K562 (cell line): ENCODE measurements around the gene GPR153. TPM values are rescaled to one million over a fixed set of nuclear protein-coding genes. Genes with fewer than 3 reads are reported as not detected.

Experiments
- ARNT ChIP-seq, 2 experiments: fragments of 450-650 bp; IDR thresholded peaks; 2 replicates each; pipeline ENCODE4 v1.6.1; 2016; ENCODE audit warnings: mild to moderate bottlenecking in 1 of 2
- ATF7 ChIP-seq: fragments of 450-650 bp; IDR thresholded peaks from 2 replicates; pipeline ENCODE4 v1.7.1; 2014; ENCODE audit warnings: mild to moderate bottlenecking, moderate library complexity
- CEBPG ChIP-seq, 3 experiments: fragments of 200-800 bp in 1 of 3; sonication (Bioruptor generic) in 1 of 3; sonication (generic) in 1 of 3; formaldehyde crosslinking in 1 of 3; IDR thresholded peaks in 2 of 3; conservative IDR thresholded peaks in 1 of 3; 2 replicates each; pipeline versions ENCODE4 v1.6.1 to v1.8.0; 2016 to 2022; ENCODE audit warnings: missing compliant biosample characterization in 2 of 3, missing genetic modification characterization in 2 of 3, mild to moderate bottlenecking in 1 of 3, missing genetic modification reagents in 1 of 3
- CHD1 ChIP-seq: fragments of 200-600 bp; sonication (generic); IDR thresholded peaks from one replicate; pipeline ENCODE4 v1.6.1; 2012; ENCODE audit warnings: mild to moderate bottlenecking, moderate library complexity, low read length, inconsistent platforms
- GATA2 ChIP-seq: sonication (generic); formaldehyde crosslinking; IDR thresholded peaks from 2 replicates; pipeline ENCODE4 v1.4.0; 2020; ENCODE audit warnings: mild to moderate bottlenecking, missing genetic modification reagents
- HDGF ChIP-seq: fragments of 450-650 bp; IDR thresholded peaks from 2 replicates; pipeline ENCODE4 v1.6.1; 2016
- HOXB6 ChIP-seq: fragments of 250-450 bp; sonication (Bioruptor Pico); IDR thresholded peaks from 2 replicates; pipeline ENCODE4 v1.5.1; 2022; ENCODE audit warnings: mild to moderate bottlenecking, borderline replicate concordance
- IFI16 ChIP-seq: fragments of 250-450 bp; sonication (Bioruptor Pico); IDR thresholded peaks from 2 replicates; pipeline ENCODE4 v2.1.2; 2022; ENCODE audit warnings: mild to moderate bottlenecking, inconsistent platforms
- KLF1 ChIP-seq: fragments of 450-650 bp; IDR thresholded peaks from 2 replicates; pipeline ENCODE4 v1.6.1; 2016; ENCODE audit warnings: missing genetic modification characterization, missing compliant biosample characterization
- MYNN ChIP-seq, 2 experiments: sonication (generic); formaldehyde crosslinking in 1 of 2; IDR thresholded peaks; 2 replicates each; pipeline versions ENCODE4 v1.5.0 to v1.6.1; 2016 to 2020; ENCODE audit warnings: antibody characterized with exemption in 1 of 2, missing genetic modification reagents in 1 of 2
- POLR2A ChIP-seq: fragments of 450-650 bp; conservative IDR thresholded peaks from 2 replicates; pipeline ENCODE4 v1.6.1; 2016
- RBM34 ChIP-seq: fragments of 200-400 bp; formaldehyde crosslinking; IDR thresholded peaks from 2 replicates; pipeline ENCODE4 v1.6.1; 2018; ENCODE audit warnings: low read length, borderline replicate concordance; ENCODE audit not compliant: insufficient read depth
- SAP30 ChIP-seq: fragments of 200-600 bp; sonication (generic); IDR thresholded peaks from 2 replicates; pipeline ENCODE4 v1.6.1; 2012; ENCODE audit warnings: borderline replicate concordance, low read depth, mild to moderate bottlenecking, moderate library complexity, low read length, control low read depth, inconsistent platforms; ENCODE audit not compliant: insufficient read depth, poor library complexity, severe bottlenecking
- SMAD3 ChIP-seq: fragments of 450-650 bp; formaldehyde crosslinking; conservative IDR thresholded peaks from 2 replicates; pipeline ENCODE4 v1.4.0; 2020; ENCODE audit warnings: mild to moderate bottlenecking
- TEAD2 ChIP-seq: fragments of 450-650 bp; IDR thresholded peaks from 2 replicates; pipeline ENCODE4 v1.6.1; 2016; ENCODE audit warnings: missing genetic modification characterization, control low read depth, missing compliant biosample characterization
- TRIM28 ChIP-seq: fragments of 450-650 bp; IDR thresholded peaks from 2 replicates; pipeline ENCODE4 v1.6.1; 2017
- polyA plus RNA-seq, 8 experiments: library from polyadenylated mRNA; depleted of rRNA in 4 of 8; stranded (reverse) in 5 of 8; unstranded in 3 of 8; fragments of >200 nt; fragmentation: Nextera tagmentation in 2 of 8; fragmentation: Illumina TruSeq in 1 of 8; extraction: Ambion mirVana in 2 of 8; extraction: Trizol in 1 of 8; gene quantifications; 2 replicates each; pipeline versions ENCODE4 v1.2.1 to v1.2.3, GENCODE V29; 2011 to 2014; ENCODE audit warnings: inconsistent platforms in 1 of 8, missing spikeins in 1 of 8
- total RNA-seq, 7 experiments: library from RNA; depleted of rRNA in 6 of 7; stranded (reverse); fragments of >200 nt in 6 of 7; fragmentation: Illumina TruSeq in 2 of 7; extraction: Trizol in 2 of 7; gene quantifications; 2 replicates each; pipeline versions ENCODE4 v1.2.1 to v1.2.3, GENCODE V29; 2011 to 2021; ENCODE audit warnings: low replicate concordance in 1 of 7
- TF ChIP-seq, protein P1 (sequence below), 2 experiments: fragments of 450-650 bp in 1 of 2; IDR thresholded peaks; 2 replicates each; pipeline ENCODE4 v1.6.1; 2011 to 2017; ENCODE audit warnings: low read depth in 2 of 2, antibody characterized with exemption in 1 of 2, borderline replicate concordance in 1 of 2, low read length in 1 of 2, mild to moderate bottlenecking in 1 of 2, mixed read lengths in 1 of 2; ENCODE audit not compliant: control insufficient read depth in 1 of 2
- TF ChIP-seq, protein P2 (sequence below), 3 experiments: IDR thresholded peaks in 2 of 3; conservative IDR thresholded peaks in 1 of 3; 2 replicates each; pipeline ENCODE4 v1.5.1; 2011 to 2012; ENCODE audit warnings: low read length in 3 of 3, mild to moderate bottlenecking in 3 of 3, control low read depth in 2 of 3, improper control_type of control experiment in 1 of 3, inconsistent platforms in 1 of 3, low read depth in 1 of 3, mixed read lengths in 1 of 3, moderate library complexity in 1 of 3; ENCODE audit not compliant: insufficient read depth in 2 of 3
- TF ChIP-seq, protein P3 (sequence below): fragments of 450-650 bp; IDR thresholded peaks from 2 replicates; pipeline ENCODE4 v1.6.1; 2017; ENCODE audit warnings: antibody characterized with exemption

The GPR153 gene
- total and polyA plus RNA-seq, 9 of the 15 experiments (the other 6 are each of a cell fraction or from before 2014, with no cell fraction given): 0.01 to 1.5 (median 0.51) TPM

DNA sequence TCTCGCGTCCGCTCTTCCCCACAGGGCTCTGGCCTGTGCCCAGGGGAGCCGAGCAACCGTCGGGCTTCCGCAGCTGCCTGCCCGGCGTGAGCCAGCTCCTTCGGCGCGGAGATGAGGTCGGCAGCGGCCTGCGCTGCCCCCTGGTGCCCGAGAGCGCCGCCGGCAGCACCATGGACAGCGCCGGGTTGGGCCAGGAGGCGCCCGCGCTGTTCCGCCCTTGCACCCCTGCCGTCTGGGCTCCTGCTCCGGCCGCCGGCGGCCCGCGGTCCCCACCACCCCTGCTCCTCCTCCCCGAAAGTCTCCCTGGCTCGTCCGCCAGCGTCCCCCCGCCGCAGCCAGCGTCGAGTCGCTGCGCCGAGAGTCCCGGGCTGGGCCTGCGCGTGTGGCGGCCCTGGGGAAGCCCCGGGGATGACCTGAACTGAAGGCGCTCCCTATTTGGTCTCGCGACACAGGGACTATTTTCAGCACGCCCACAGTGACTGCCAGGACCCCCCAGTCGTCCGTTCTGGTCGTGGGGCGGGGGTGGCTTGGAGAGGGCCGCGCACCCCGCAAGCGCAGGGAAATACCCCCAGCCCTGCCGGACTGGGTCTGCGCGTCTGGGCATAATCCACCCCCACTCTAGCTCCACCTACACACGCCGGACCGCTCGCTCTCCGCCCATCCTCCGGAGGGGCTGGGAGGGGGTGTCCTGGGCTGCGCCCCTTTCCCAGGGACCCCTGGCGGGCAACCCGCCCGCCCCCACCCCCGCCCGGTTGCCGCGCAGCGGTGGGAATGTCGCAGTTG lies 15.6 kb downstream of the GPR153 start (continued):
- no peak for TF ChIP-seq IFI16 (CRISPR knock-in tag)
- TF ChIP-seq KLF1 (tag): peak; percentile 66; the same call in 1 of the 2 replicates
- TF ChIP-seq, protein P1, sequence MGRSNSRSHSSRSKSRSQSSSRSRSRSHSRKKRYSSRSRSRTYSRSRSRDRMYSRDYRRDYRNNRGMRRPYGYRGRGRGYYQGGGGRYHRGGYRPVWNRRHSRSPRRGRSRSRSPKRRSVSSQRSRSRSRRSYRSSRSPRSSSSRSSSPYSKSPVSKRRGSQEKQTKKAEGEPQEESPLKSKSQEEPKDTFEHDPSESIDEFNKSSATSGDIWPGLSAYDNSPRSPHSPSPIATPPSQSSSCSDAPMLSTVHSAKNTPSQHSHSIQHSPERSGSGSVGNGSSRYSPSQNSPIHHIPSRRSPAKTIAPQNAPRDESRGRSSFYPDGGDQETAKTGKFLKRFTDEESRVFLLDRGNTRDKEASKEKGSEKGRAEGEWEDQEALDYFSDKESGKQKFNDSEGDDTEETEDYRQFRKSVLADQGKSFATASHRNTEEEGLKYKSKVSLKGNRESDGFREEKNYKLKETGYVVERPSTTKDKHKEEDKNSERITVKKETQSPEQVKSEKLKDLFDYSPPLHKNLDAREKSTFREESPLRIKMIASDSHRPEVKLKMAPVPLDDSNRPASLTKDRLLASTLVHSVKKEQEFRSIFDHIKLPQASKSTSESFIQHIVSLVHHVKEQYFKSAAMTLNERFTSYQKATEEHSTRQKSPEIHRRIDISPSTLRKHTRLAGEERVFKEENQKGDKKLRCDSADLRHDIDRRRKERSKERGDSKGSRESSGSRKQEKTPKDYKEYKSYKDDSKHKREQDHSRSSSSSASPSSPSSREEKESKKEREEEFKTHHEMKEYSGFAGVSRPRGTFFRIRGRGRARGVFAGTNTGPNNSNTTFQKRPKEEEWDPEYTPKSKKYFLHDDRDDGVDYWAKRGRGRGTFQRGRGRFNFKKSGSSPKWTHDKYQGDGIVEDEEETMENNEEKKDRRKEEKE (IDR thresholded peaks at IDR 0.05; ENCODE audit: borderline replicate concordance in 1 of 2, control insufficient read depth in 1 of 2, low read depth in 2 of 2, low read length in 1 of 2): no peak
- TF ChIP-seq CEBPG (CRISPR knock-in tag; IDR thresholded peaks at IDR 0.05): peak; percentile 54; the same call in 1 of the 2 replicates
- no peak for TF ChIP-seq CEBPG (tag; conservative IDR thresholded peaks at IDR 0.05 in 1 of 2, IDR thresholded peaks at IDR 0.05 in 1 of 2)
- TF ChIP-seq HOXB6: no peak
- no peak for TF ChIP-seq TEAD2 (tag)
- no peak for TF ChIP-seq ATF7
- TF ChIP-seq, protein P2, sequence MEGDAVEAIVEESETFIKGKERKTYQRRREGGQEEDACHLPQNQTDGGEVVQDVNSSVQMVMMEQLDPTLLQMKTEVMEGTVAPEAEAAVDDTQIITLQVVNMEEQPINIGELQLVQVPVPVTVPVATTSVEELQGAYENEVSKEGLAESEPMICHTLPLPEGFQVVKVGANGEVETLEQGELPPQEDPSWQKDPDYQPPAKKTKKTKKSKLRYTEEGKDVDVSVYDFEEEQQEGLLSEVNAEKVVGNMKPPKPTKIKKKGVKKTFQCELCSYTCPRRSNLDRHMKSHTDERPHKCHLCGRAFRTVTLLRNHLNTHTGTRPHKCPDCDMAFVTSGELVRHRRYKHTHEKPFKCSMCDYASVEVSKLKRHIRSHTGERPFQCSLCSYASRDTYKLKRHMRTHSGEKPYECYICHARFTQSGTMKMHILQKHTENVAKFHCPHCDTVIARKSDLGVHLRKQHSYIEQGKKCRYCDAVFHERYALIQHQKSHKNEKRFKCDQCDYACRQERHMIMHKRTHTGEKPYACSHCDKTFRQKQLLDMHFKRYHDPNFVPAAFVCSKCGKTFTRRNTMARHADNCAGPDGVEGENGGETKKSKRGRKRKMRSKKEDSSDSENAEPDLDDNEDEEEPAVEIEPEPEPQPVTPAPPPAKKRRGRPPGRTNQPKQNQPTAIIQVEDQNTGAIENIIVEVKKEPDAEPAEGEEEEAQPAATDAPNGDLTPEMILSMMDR (IDR thresholded peaks at IDR 0.05 in 2 of 3, conservative IDR thresholded peaks at IDR 0.05 in 1 of 3; ENCODE audit: insufficient read depth in 2 of 3, low read depth in 1 of 3, low read length in 3 of 3): peak; percentile 90 to 98 (median 96)
- peak; percentile 73; the same call in 1 of the 2 replicates for TF ChIP-seq SMAD3
- TF ChIP-seq TRIM28: no peak
- no peak for TF ChIP-seq GATA2 (CRISPR knock-in tag)
- TF ChIP-seq ARNT (IDR thresholded peaks at IDR 0.05): no peak
- TF ChIP-seq, protein P3, sequence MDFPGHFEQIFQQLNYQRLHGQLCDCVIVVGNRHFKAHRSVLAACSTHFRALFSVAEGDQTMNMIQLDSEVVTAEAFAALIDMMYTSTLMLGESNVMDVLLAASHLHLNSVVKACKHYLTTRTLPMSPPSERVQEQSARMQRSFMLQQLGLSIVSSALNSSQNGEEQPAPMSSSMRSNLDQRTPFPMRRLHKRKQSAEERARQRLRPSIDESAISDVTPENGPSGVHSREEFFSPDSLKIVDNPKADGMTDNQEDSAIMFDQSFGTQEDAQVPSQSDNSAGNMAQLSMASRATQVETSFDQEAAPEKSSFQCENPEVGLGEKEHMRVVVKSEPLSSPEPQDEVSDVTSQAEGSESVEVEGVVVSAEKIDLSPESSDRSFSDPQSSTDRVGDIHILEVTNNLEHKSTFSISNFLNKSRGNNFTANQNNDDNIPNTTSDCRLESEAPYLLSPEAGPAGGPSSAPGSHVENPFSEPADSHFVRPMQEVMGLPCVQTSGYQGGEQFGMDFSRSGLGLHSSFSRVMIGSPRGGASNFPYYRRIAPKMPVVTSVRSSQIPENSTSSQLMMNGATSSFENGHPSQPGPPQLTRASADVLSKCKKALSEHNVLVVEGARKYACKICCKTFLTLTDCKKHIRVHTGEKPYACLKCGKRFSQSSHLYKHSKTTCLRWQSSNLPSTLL: no peak
- TF ChIP-seq SAP30: peak; percentile 89
- no peak for TF ChIP-seq HDGF
- TF ChIP-seq CHD1: no peak
- no peak for TF ChIP-seq RBM34
- TF ChIP-seq MYNN (IDR thresholded peaks at IDR 0.05): peak; percentile 46; the same call in 1 of the 2 replicates
- peak; percentile 73 for TF ChIP-seq MYNN (CRISPR knock-in tag; IDR thresholded peaks at IDR 0.05)
- TF ChIP-seq POLR2A: no peak
